GM13976 (cell line): ENCODE results near the gene AIDA.

Source experiments
- DNase-seq: peaks from one replicate; pipeline ENCODE4 v3.0.0; 2012; ENCODE audit warnings: low spot score
- in situ Hi-C: fragments of 300-500 bp; cut with MboI; formaldehyde crosslinking; loops from one replicate; pipeline ENCODE4 v1.12.0; 2022; ENCODE audit warnings: low sequenced_read_pairs, mixed read lengths, inconsistent platforms; ENCODE audit not compliant: unreplicated experiment
- TF ChIP-seq, protein P1 (sequence below): IDR thresholded peaks from 2 replicates; pipeline ENCODE4 v1.5.1; 2012; ENCODE audit warnings: borderline replicate concordance, mild to moderate bottlenecking; ENCODE audit not compliant: insufficient read depth; ENCODE audit errors: extremely low read depth, missing control alignments, control extremely low read depth

AIDA gene

DNA sequence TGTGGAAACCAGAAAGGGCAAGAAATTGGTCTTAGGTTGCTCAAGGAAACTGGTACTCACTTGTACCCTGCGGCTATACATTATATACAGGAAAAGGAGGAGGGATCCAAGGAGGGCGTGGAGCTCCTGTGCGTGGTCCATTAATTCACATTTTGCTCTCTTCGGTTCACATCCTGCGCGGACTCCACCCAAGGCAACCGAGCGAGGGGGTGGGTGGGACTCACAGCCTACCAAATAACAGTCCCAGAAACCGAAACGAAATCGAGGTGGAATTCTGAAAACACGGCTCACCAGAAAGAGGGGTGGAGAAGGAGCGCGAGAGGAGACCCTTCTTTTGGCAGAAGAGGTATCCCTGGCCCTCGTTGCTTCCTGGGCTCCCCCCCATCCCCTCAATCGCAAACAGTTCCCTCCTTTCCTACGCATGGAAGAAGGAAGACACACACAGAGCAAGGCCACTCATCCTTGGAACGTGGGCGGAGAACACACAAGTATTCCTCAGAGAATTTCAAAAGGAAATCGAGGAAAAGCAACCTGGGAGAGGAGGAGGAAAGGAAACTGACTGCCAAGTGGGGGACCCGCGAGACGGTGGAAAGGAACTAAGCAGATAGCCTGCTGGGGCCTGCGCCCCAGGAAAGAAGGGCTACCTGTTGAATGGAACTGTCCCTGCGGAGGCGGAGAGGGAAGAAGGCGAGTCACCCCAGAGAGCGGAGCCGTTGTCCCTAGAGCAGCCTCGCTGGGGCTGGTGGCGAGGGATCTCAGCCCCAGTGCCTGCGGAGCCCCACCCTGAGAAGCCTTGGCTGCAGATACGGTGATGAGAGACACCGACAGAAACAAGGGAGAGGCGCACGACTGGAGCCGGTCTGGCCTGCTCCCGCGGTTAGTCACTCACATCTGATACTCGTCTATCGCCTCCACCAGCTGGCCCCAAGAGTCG lies 705 bp downstream of the AIDA start:
- TF ChIP-seq, protein P1, sequence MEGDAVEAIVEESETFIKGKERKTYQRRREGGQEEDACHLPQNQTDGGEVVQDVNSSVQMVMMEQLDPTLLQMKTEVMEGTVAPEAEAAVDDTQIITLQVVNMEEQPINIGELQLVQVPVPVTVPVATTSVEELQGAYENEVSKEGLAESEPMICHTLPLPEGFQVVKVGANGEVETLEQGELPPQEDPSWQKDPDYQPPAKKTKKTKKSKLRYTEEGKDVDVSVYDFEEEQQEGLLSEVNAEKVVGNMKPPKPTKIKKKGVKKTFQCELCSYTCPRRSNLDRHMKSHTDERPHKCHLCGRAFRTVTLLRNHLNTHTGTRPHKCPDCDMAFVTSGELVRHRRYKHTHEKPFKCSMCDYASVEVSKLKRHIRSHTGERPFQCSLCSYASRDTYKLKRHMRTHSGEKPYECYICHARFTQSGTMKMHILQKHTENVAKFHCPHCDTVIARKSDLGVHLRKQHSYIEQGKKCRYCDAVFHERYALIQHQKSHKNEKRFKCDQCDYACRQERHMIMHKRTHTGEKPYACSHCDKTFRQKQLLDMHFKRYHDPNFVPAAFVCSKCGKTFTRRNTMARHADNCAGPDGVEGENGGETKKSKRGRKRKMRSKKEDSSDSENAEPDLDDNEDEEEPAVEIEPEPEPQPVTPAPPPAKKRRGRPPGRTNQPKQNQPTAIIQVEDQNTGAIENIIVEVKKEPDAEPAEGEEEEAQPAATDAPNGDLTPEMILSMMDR: no peak
- in situ Hi-C loops: no loop called here
- DNase-seq: peak; percentile 62

DNA sequence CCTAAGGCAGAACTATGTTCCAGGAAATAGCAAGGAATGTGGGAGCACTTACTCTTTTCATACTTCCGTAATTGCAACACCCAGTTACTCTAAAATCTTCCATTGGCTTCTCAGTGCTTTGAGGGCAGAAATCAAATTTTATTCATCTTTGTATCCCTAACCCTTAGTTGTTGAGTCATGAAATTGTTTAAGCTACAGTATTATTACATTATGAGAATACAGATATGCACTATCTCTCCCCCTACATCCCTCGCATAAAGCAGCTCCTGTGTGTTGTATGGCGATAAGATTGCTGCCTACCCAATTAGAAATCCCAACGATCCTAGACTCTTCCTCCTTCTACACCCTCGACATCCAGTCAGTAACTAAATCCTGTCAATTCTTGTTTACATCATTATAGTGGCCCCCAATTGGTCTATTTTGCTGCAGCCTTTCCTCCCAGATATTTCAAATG lies 2.6 kb downstream of the AIDA start:
- in situ Hi-C loops: no loop called here
- TF ChIP-seq, protein P1: no peak
- no peak for DNase-seq

DNA sequence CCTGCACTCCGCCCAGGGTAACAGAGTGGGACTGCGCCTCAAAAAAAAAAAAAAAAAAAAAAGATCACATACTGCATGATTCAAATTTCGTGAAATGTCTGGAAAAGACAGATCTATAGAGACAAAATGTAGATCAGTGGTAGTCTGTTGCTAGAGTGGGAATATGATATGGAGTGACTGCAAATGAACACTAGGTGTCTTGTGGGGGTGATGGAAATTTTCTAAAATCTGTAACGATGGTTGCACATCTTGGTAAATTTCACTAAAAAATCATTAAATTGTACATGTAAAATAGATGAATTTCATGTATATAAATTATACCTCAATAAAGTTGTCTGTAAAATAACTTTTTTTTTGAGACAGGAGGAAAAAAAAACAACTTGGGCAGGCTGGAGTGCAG lies 5.5 kb downstream of the AIDA start:
- in situ Hi-C loops: no loop called here
- DNase-seq: no peak
- TF ChIP-seq, protein P1: no peak

DNA sequence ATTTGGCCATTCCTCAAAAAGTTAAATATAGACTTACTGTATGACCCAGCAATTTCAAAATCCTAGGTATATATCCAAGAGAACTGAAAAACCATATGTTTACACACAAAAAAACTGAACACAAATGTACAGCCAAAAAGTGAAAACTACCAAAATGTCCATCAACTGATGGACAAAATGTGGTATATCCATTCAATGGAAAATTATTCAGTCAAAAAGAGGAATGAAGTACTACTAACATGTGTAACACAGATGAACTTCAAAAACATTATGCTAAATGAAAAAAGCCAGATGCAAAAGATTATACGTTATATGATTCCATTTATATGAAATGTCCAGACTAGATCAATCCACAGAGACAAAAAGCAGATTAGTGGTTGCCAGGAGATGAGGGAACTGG lies 8.0 kb downstream of the AIDA start:
- TF ChIP-seq, protein P1: no peak
- no peak for DNase-seq
- in situ Hi-C loops: no loop called here

DNA sequence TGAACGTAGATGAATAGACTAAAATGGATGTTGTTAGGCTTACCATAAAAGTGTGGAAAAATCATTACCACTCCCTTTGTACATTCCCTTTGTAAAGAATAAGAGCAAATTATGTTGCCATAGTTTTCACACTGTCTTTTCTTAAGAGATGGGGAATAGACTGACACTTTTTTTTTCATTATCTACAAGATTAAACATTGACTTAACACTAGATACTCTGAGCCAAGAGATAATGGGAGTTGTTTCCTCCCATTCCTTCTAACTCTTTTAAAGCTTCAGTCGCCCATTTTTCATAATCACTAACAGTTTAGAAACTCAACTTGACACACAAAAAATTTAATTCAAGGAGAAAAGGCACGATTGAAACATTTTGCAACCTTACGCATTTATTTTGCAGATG lies 10.1 kb downstream of the AIDA start:
- TF ChIP-seq, protein P1: no peak
- in situ Hi-C loops: no loop called here
- DNase-seq: no peak

DNA sequence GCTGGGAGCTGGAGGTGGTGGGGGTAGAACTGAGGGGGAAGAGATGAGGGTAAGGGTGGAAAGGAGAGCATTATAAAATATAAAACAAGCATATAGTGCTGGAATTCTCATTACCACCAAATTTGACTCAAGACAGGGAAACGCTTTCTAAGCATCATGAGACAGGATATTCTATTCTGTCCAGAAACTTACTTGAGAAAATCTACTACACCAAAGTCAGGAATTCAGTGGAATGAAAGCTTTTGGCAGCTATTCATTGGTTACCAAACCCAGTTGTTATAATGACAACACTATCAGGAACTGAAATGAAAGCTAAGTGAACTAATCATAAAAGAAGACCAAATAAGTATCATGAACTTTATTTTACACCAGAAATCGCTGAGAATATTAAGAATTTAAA lies 14.5 kb downstream of the AIDA start:
- TF ChIP-seq, protein P1: no peak
- in situ Hi-C loops: no loop called here
- no peak for DNase-seq
